GM19328 (cell line): Measurements from ENCODE around the gene BRICD5.
"Not testable (repeated sequence)": the region's sequence is repeated elsewhere in the genome, so short reads cannot be mapped to it uniquely, and the experiment has no call there.

ENCODE experiments used
- ATAC-seq: cut with Tn5 transposase; IDR thresholded peaks from one replicate; pipeline ENCODE4 v1.9.1; 2021; ENCODE audit warnings: mild to moderate bottlenecking, moderate library complexity; ENCODE audit not compliant: unreplicated experiment

The BRICD5 gene

GRCh38 chr16:2223221-2223941 lies 12.7 kb upstream of the BRICD5 start, which contains the start of gene E4F1:
Gene E4F1, plus strand, starts transcription at chr16:2223591. Its CDS starts 23 bp downstream, at chr16:2223614.
- peak; percentile 92 for ATAC-seq

DNA sequence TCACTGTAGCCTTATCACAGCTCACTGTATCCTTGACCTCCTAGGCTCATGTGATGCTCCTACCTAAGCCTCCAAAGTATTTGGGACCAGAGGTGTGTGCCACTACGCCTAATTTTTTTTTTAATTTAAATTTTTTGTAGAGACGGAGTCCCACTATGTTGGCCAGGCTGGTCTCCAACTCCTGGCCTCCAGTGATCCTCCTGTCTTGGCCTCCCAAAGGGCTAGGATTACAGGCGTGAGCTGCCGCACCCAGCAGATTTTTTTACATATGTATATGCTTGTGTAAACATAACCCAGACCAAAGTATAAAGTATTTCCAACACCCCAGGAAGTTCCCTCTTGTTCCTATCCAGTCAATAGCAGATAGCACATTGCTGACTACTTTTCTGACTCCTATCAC lies 5.7 kb upstream of the BRICD5 start:
- no peak for ATAC-seq

DNA sequence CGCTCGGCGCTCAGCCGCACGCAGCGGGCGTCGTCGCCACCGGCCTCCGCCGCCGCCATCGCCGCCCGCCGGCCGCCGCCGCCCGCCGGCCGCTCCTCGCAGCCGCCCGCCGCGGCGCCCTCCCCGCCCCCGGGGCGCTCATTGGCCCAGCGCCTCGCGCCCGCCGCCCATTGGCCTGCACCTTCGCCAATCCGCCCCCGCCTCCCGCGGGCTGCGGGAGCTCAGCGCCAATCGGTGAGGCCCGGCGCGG lies 4.0 kb upstream of the BRICD5 start, which contains the start of gene PGP:
Gene PGP (minus strand): TSS at position 122 of the 250 bp plus-strand sequence. CDS start 63 bp downstream, at position 59.
- peak; percentile 90 for ATAC-seq

DNA sequence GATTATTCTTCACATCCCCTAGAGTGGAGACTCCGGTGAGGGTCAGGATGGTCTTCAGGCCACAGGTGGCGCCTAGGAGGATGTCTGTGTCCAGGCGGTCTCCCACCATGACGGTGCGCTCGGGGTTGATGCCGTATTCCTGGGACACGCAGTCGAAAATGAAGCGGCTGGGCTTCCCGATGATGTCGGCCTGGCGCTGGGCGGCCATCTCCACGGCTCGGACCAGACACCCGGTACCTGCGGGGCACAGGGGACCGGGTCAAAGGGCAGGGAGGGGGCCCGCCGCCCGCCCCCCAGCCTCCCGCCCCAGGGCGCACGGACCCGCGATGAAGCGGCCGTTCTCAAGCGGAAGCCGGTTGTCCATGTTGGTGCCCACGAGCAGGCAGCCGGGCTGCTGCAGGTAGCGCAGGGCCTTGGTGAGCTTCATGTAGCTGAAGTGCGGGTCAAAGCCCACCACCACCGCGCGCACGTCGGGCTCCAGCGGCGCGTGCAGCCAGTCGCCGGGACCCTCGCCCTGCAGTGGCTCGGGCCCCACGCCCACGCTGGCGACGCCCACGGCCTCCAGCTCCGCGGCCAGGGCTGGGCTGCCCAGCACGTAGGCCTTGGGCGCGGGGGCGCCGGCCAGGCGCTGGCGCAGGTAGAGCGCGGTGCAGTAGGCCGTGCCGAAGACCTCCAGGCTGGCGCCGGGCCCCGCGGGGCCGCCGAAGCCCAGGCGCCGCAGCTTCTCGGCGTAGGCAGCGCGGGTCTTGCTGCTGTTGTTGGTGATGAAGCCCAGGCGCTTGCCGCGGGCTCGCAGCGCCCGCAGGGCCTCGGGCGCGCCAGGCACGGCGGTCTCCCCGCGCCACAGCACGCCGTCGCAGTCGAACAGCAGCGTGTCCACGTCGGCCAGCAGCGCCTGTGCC lies 3.4 kb upstream of the BRICD5 start:
- ATAC-seq: peak; percentile 3

DNA sequence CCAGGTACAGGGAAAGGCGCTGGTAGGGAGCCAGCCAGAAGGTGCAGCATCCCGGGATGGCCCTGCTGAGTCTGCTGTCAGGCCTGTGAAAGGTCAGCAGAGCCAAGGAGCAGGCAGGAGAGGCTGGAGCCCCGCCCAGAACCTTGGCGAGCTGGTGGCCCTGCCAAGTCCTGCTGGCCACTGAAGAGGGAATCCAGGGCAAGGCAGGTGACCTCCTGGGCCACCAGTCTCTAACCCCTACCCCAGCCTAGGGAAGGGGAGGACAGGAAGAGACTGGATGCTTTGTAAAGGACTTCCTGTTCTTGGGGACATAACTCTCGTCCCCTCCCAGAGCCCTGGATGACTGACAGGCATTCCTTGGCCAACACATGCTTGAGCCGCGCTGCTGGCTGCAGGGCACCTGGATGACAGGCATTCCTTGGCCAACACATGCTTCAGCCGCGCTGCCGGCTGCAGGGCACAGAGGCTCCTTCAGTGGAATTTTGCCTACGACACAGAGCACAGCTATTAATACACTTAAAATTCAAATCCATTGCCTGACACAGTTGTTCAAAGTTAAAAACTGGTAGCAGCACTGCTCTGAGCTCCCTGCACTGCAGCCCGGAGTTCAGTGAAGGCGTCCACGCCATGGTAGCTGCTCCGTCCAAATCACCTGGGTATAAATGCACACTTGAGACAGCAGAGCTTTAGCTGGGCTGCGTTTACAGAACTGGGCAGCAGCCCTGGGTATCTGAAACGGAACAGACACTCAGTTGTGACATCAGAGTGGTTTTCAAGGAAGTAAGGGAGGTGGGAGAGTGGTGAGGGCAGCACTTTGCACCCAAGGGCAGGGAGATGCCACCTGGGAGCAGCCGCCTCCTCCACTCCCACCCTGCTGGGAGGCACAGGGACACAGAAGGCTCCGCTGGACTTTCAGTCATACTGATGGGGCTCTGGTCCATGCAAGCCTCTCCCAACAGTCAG lies 2.0 kb upstream of the BRICD5 start:
- ATAC-seq: no peak

DNA sequence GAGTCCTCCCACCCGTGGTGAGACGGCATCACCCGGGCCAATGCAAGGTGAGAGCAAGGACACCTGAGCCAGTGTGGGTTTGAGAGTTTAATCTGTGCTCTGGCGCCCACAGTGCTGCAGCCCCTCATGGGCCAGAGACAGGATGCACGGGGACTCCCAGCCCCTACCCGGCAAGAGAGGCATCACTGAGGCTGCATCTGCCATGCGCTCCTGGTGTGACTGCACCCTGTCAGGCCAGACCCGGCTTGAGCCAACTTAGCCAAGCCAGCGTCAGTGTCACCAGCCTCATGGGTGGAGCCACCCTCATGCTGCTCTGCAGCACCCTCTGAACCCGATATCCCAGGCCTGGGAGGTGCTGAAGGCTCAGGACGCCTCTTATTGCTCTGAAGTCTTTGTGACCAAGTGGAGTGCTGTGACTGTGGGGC lies 1.3 kb upstream of the BRICD5 start:
- ATAC-seq: no peak

DNA sequence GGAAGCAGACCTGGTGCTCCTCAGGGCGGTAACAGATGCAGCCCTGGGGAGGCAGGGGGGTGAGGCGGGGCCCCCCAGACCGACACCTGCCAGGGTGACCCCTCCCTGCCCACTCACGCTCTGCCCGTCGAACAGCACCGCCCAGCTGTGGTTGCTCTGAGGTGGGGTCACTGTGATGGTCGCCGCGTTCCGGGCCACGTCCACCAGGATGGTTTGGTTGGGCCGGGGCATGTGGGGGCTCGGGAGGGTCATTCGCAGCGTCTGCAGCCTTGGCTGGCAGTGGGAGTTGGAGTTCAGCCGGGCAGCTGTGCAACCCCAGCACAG lies 692 bp downstream of the BRICD5 start:
- ATAC-seq: no peak

- ATAC-seq: no peak
Observed at GRCh38 chr16:2209258-2210008, 1.2 kb downstream of the BRICD5 start.

DNA sequence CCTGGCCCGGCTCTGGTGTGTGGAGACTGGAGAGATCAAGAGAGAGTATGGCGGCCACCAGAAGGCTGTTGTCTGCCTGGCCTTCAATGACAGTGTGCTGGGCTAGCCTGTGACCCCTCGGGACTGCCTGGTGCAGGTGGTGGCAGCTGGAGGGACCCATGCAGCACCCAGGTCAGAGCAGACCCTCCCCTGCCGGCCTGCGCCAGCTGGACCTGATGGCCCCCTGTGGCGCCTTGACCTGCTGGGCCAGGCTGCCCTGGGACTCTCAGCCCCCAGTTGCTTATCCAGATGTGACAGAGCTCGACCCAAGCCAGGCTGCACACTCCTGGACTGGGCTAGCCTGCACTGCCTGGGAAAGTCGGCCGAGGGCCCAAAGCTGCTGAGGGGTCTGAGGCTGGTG lies 1.9 kb downstream of the BRICD5 start:
- no peak for ATAC-seq

DNA sequence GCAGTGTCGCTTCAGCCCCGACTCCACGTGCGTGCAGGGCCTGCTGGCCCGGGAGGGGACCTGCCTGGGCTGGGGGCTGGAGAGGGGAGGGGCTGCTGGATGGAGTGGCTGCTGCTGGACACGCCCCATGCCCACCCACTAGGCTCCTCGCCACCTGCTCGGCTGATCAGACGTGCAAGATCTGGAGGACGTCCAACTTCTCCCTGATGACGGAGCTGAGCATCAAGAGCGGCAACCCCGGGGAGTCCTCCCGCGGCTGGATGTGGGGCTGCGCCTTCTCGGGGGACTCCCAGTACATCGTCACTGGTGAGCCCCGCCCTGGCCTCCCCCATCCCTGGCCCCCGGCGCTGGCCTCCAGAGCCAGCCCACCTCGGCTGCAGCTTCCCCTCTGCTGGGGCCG lies 2.4 kb downstream of the BRICD5 start:
- ATAC-seq: no peak

GRCh38 chr16:2207872-2208271 lies 2.8 kb downstream of the BRICD5 start:
- ATAC-seq: no peak

- no peak for ATAC-seq
Observed at GRCh38 chr16:2206780-2207433, 3.8 kb downstream of the BRICD5 start.

DNA sequence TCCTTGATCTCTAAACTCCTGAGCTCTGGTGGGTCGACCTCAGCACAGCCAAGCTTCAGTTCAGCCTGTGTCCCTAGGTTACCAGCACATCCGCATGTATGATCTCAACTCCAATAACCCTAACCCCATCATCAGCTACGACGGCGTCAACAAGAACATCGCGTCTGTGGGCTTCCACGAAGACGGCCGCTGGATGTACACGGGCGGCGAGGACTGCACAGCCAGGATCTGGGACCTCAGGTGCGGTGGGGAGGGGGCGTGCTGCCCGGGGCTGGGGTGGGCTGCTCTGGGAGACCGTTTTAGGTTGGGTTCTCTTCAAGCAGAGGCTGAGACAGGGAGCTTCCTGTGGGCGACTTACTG lies 4.3 kb downstream of the BRICD5 start:
- ATAC-seq: no peak

DNA sequence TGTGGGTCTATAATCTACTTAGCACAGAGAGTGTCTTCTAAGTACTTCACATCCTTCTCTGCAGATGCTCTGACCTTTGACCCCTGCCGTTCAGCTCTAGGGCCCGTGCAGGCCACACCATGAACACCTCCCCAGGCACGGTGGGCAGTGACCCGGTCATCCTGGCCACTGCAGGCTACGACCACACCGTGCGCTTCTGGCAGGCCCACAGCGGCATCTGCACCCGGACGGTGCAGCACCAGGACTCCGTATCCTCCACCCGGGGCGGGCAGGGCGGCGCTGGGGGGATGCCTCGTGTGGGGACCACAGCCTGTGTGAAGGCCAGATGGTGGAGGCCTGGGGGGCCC lies 4.7 kb downstream of the BRICD5 start:
- ATAC-seq: no peak

- peak; percentile 80 for ATAC-seq
Observed at GRCh38 chr16:2205104-2205966, 5.3 kb downstream of the BRICD5 start, which contains the start of gene MLST8. Gene MLST8, plus strand, starts transcription at chr16:2205454. Its CDS starts 632 bp downstream, at chr16:2206086.

DNA sequence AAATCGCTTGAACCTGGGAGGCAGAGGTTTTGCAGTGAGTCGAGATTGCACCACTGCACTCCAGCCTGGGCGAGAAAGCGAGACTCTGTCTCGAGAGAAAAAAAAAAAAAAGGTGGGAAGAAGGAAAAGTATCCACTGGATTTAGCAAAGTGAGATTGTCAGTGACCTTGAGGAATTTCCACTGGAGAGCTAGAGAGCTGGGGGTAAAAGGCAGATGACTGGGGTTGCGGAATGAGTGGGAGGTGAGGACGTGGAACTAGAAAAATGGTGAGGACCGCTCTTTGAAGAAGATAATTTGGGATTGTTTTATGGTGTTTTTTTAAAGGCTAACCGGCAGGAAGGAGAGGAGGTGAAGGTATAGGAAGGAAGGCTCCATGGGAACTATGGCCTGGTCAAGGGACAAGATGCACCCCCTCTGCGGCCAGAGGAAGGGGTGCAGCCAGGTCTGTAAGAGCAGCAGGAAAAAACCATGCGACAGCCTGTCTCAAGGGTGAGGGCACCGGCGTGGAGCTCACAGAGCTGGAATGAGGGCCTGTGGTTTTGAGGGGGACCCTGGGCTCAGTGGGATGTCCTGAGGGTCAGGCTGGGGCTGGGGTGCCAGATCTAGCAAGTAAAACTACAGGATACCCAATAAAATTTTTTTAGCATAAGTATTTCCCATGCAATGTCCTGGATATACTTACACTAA lies 6.1 kb downstream of the BRICD5 start:
- no peak for ATAC-seq

DNA sequence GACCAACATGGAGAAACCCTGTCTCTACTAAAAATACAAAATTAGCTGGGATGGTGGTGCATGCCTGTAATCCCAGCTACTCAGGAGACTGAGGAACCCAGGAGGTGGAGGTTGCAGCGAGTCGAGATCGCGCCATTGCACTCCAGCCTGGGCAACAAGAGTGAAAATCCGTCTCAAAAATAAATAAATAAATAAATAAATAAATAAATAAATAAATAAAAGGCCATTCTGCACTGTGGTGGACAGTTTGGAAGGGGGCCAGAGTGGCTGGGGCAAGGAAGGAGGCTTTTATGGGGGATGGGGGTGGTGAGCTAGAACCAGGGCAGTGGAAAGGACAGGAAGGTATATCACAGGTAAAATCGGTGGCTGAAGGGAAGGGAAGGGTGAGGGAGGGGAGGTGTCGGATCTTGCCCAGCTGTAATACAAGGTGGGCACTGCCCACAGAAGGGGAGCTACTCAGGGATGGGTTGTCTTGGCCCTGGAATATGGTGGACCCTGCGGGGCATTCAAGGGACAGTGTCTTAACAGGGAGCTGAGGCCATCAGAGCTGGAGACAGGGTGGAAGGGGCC lies 7.5 kb downstream of the BRICD5 start:
- ATAC-seq: not testable (repeated sequence)

DNA sequence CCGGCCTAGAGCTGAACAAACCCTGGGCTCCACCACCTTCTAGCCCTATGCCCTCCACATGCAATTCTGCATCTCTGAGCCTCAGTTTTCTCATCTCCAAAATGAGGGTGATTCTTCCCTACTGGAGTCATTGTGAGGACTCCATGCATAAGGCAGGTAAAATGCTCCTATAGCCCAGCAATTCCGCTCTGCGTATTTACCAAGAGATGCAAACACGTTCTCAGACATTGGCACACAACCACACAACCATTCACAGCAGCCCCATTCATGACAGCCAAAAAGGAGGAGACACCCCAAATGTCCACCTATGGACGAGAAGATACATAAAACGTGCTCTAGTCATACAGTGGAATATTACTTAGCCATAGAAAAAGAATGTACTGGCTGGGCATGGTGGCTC lies 10.3 kb downstream of the BRICD5 start:
- no peak for ATAC-seq
